ENCODE data around the gene PDE2A.

PDE2A gene

GRCh38 chr11:72627594-72628281 lies 46.5 kb downstream of the PDE2A start:
- in situ Hi-C loops (cut with MboI; ENCODE audit: low sequenced_read_pairs) = no loop called here
- H3K4me1 ChIP-seq = no peaks in the 10 kb centered on the region
- H3K27me3 ChIP-seq (ENCODE audit: low read depth) = peaks cover 3% of the 10 kb centered on the region; the same call in 1 of the 2 replicates
- no peak for DNase-seq (ENCODE audit: low spot score in 2 of 2)
- H3K36me3 ChIP-seq (replicated peaks) = no peaks in the 10 kb centered on the region
- H3K9me3 ChIP-seq = no peaks in the 10 kb centered on the region
- no peak overlapping the region for H3K4me3 ChIP-seq

- no peak for DNase-seq (ENCODE audit: low spot score in 2 of 2)
- in situ Hi-C loops (cut with MboI; ENCODE audit: low sequenced_read_pairs) = no loop called here
- H3K4me1 ChIP-seq = no peaks in the 10 kb centered on the region
- H3K9me3 ChIP-seq = no peaks in the 10 kb centered on the region
- no peaks in the 10 kb centered on the region for H3K36me3 ChIP-seq (replicated peaks)
- H3K4me3 ChIP-seq = no peak overlapping the region
- peaks cover 11% of the 10 kb centered on the region; the same call in 1 of the 2 replicates for H3K27me3 ChIP-seq (ENCODE audit: low read depth)
These were observed 47.7 kb downstream of the PDE2A start for GRCh38 chr11:72626414-72626936.

GRCh38 chr11:72625691-72626413 lies 48.4 kb downstream of the PDE2A start:
- in situ Hi-C loops (cut with MboI; ENCODE audit: low sequenced_read_pairs) = no loop called here

GRCh38 chr11:72624496-72625201 lies 49.6 kb downstream of the PDE2A start:
- peaks cover 11% of the 10 kb centered on the region; the same call in 1 of the 2 replicates for H3K27me3 ChIP-seq (ENCODE audit: low read depth)
- H3K4me1 ChIP-seq = no peaks in the 10 kb centered on the region
- H3K36me3 ChIP-seq (replicated peaks) = no peaks in the 10 kb centered on the region
- H3K4me3 ChIP-seq = no peak overlapping the region
- no peak for DNase-seq (ENCODE audit: low spot score in 2 of 2)
- in situ Hi-C loops (cut with MboI; ENCODE audit: low sequenced_read_pairs) = no loop called here
- no peaks in the 10 kb centered on the region for H3K9me3 ChIP-seq

More at GRCh38 chr11:72625691-72626413, 48.4 kb downstream of the PDE2A start:
- no peaks in the 10 kb centered on the region for H3K9me3 ChIP-seq
- no peak for DNase-seq (ENCODE audit: low spot score in 2 of 2)
- no peaks in the 10 kb centered on the region for H3K36me3 ChIP-seq (replicated peaks)
- no peaks in the 10 kb centered on the region for H3K4me1 ChIP-seq
- H3K4me3 ChIP-seq = no peak overlapping the region
- H3K27me3 ChIP-seq (ENCODE audit: low read depth) = peaks cover 11% of the 10 kb centered on the region; the same call in 1 of the 2 replicates

GRCh38 chr11:72623052-72623451 lies 51.2 kb downstream of the PDE2A start:
- in situ Hi-C loops (cut with MboI; ENCODE audit: low sequenced_read_pairs) = no loop called here
- Histone ChIP-seq H3K27me3 (ENCODE audit: low read depth) (peaks cover 15% of the 10 kb centered on the region; the same call in 1 of the 2 replicates), H3K36me3 (replicated peaks) (no peaks in the 10 kb centered on the region)

GRCh38 chr11:72621008-72621610 lies 53.1 kb downstream of the PDE2A start:
- in situ Hi-C loops (cut with MboI; ENCODE audit: low sequenced_read_pairs) = no loop called here
- peaks cover 32% of the 10 kb centered on the region; the same call in 1 of the 2 replicates for H3K27me3 ChIP-seq (ENCODE audit: low read depth)

More at GRCh38 chr11:72623052-72623451, 51.2 kb downstream of the PDE2A start:
- DNase-seq (ENCODE audit: low spot score in 2 of 2) = no peak
- Histone ChIP-seq H3K4me1 (no peaks in the 10 kb centered on the region), H3K4me3 (no peak overlapping the region), H3K9me3 (no peaks in the 10 kb centered on the region)

GRCh38 chr11:72618803-72619202 lies 55.4 kb downstream of the PDE2A start:
- H3K9me3 ChIP-seq = no peaks in the 10 kb centered on the region
- H3K4me3 ChIP-seq = no peak overlapping the region
- no peaks in the 10 kb centered on the region for H3K36me3 ChIP-seq (replicated peaks)
- no peaks in the 10 kb centered on the region for H3K4me1 ChIP-seq
- in situ Hi-C loops (cut with MboI; ENCODE audit: low sequenced_read_pairs) = no loop called here
- DNase-seq (ENCODE audit: low spot score in 2 of 2) = no peak
- H3K27me3 ChIP-seq (ENCODE audit: low read depth) = peaks cover 49% of the 10 kb centered on the region

More at GRCh38 chr11:72621008-72621610, 53.1 kb downstream of the PDE2A start:
- no peaks in the 10 kb centered on the region for H3K36me3 ChIP-seq (replicated peaks)
- H3K4me1 ChIP-seq = no peaks in the 10 kb centered on the region
- DNase-seq (ENCODE audit: low spot score in 2 of 2) = no peak
- H3K9me3 ChIP-seq = no peaks in the 10 kb centered on the region
- H3K4me3 ChIP-seq = no peak overlapping the region

GRCh38 chr11:72617080-72617762 lies 57.0 kb downstream of the PDE2A start:
- in situ Hi-C loops (cut with MboI; ENCODE audit: low sequenced_read_pairs) = no loop called here
- no peak for DNase-seq (ENCODE audit: low spot score in 2 of 2)
- Histone ChIP-seq H3K4me3 (no peak overlapping the region), H3K36me3 (replicated peaks) (no peaks in the 10 kb centered on the region), H3K9me3 (no peaks in the 10 kb centered on the region), H3K27me3 (ENCODE audit: low read depth) (peaks cover 59% of the 10 kb centered on the region), H3K4me1 (no peaks in the 10 kb centered on the region)

GRCh38 chr11:72616655-72617054 lies 57.6 kb downstream of the PDE2A start:
- Histone ChIP-seq H3K36me3 (replicated peaks) (no peaks in the 10 kb centered on the region), H3K9me3 (no peaks in the 10 kb centered on the region), H3K4me3 (no peak overlapping the region), H3K27me3 (ENCODE audit: low read depth) (peaks cover 58% of the 10 kb centered on the region), H3K4me1 (no peaks in the 10 kb centered on the region)
- in situ Hi-C loops (cut with MboI; ENCODE audit: low sequenced_read_pairs) = no loop called here
- DNase-seq (ENCODE audit: low spot score in 2 of 2) = no peak

GRCh38 chr11:72615329-72615728 lies 58.9 kb downstream of the PDE2A start:
- Histone ChIP-seq H3K9me3 (no peaks in the 10 kb centered on the region), H3K4me3 (no peak overlapping the region), H3K27me3 (ENCODE audit: low read depth) (peaks cover 57% of the 10 kb centered on the region), H3K36me3 (replicated peaks) (no peaks in the 10 kb centered on the region), H3K4me1 (no peaks in the 10 kb centered on the region)
- in situ Hi-C loops (cut with MboI; ENCODE audit: low sequenced_read_pairs) = no loop called here
- no peak for DNase-seq (ENCODE audit: low spot score in 2 of 2)

- Histone ChIP-seq H3K9me3 (no peaks in the 10 kb centered on the region), H3K4me1 (no peaks in the 10 kb centered on the region), H3K4me3 (no peak overlapping the region), H3K36me3 (replicated peaks) (no peaks in the 10 kb centered on the region), H3K27me3 (ENCODE audit: low read depth) (peaks cover 56% of the 10 kb centered on the region)
- no peak for DNase-seq (ENCODE audit: low spot score in 2 of 2)
- in situ Hi-C loops (cut with MboI; ENCODE audit: low sequenced_read_pairs) = no loop called here
These were observed 59.8 kb downstream of the PDE2A start for GRCh38 chr11:72614381-72614780.

- H3K36me3 ChIP-seq (replicated peaks) = no peaks in the 10 kb centered on the region
- no peaks in the 10 kb centered on the region for H3K4me1 ChIP-seq
- DNase-seq (ENCODE audit: low spot score in 2 of 2) = no peak
- in situ Hi-C loops (cut with MboI; ENCODE audit: low sequenced_read_pairs) = no loop called here
- no peak overlapping the region for H3K4me3 ChIP-seq
- H3K9me3 ChIP-seq = no peaks in the 10 kb centered on the region
- peaks cover 55% of the 10 kb centered on the region for H3K27me3 ChIP-seq (ENCODE audit: low read depth)
These were observed 60.2 kb downstream of the PDE2A start for GRCh38 chr11:72613977-72614376.

GRCh38 chr11:72613450-72613849 lies 60.8 kb downstream of the PDE2A start:
- Histone ChIP-seq H3K27me3 (ENCODE audit: low read depth) (peaks cover 55% of the 10 kb centered on the region), H3K4me1 (no peaks in the 10 kb centered on the region), H3K36me3 (replicated peaks) (no peaks in the 10 kb centered on the region), H3K9me3 (no peaks in the 10 kb centered on the region), H3K4me3 (no peak overlapping the region)
- no peak for DNase-seq (ENCODE audit: low spot score in 2 of 2)
- in situ Hi-C loops (cut with MboI; ENCODE audit: low sequenced_read_pairs) = no loop called here

Data from HAP-1 (cell line).